Non-pigmented ciliary epithelial cell (primary cell): ENCODE measurements around the gene MBP.

Experiments
- DNase-seq: peaks from one replicate; pipeline ENCODE4 v3.0.0-alpha.2; 2010; ENCODE audit warnings: low read depth

MBP gene

GRCh38 chr18:77132369-77133050, at the start of gene MBP:
Gene MBP, minus strand, starts transcription at chr18:77132783. Its CDS starts 27,522 bp downstream, at chr18:77105261.
- no peak for DNase-seq

- no peak for DNase-seq
These were observed 49.5 kb upstream of the MBP start for GRCh38 chr18:77181950-77182707.

GRCh38 chr18:77178559-77178958, 46.0 kb upstream of the MBP start:
- no peak for DNase-seq

GRCh38 chr18:77177009-77177408, 44.4 kb upstream of the MBP start:
- peak; percentile 50 for DNase-seq

- DNase-seq: no peak
These were observed 40.9 kb upstream of the MBP start for GRCh38 chr18:77173275-77174030.

- no peak for DNase-seq
These were observed 38.4 kb upstream of the MBP start for GRCh38 chr18:77170890-77171410.

- DNase-seq: no peak
These were observed 36.3 kb upstream of the MBP start for GRCh38 chr18:77168811-77169311.

- DNase-seq: no peak
These were observed 34.7 kb upstream of the MBP start for GRCh38 chr18:77167251-77167650.

GRCh38 chr18:77166523-77166922, 33.9 kb upstream of the MBP start:
- no peak for DNase-seq

- DNase-seq: no peak
These were observed 33.1 kb upstream of the MBP start for GRCh38 chr18:77165503-77166188.

- no peak for DNase-seq
These were observed 32.3 kb upstream of the MBP start for GRCh38 chr18:77164763-77165485.

- no peak for DNase-seq
These were observed 31.4 kb upstream of the MBP start for GRCh38 chr18:77164026-77164425.

- DNase-seq: no peak
These were observed 30.0 kb upstream of the MBP start for GRCh38 chr18:77162580-77162979.

- no peak for DNase-seq
These were observed 29.4 kb upstream of the MBP start for GRCh38 chr18:77161961-77162360.

- DNase-seq: no peak
These were observed 28.8 kb upstream of the MBP start for GRCh38 chr18:77161383-77161782.

- no peak for DNase-seq
These were observed 27.9 kb upstream of the MBP start for GRCh38 chr18:77160515-77160914.

GRCh38 chr18:77157312-77157711, 24.7 kb upstream of the MBP start:
- no peak for DNase-seq

- DNase-seq: no peak
These were observed 22.4 kb upstream of the MBP start for GRCh38 chr18:77155031-77155430.

- no peak for DNase-seq
These were observed 20.8 kb upstream of the MBP start for GRCh38 chr18:77153404-77153803.

GRCh38 chr18:77151772-77152520, 19.4 kb upstream of the MBP start:
- no peak for DNase-seq
